HEK293 (cell line): ENCODE measurements around the gene ABHD10.

Experiments used
- CTCF ChIA-PET: fragments of 350-600 bp; formaldehyde crosslinking; extraction: SDS; loops from one replicate; lab custom pipeline; 2021; ENCODE audit warnings: antibody characterized with exemption; lab: Yijun Ruan, JAX
- POLR2A ChIA-PET: fragments of 300-600 bp; formaldehyde crosslinking; extraction: SDS; loops from one replicate; lab custom pipeline; 2020; ENCODE audit warnings: antibody characterized with exemption, inconsistent platforms; lab: Yijun Ruan, JAX
- H3K27ac ChIP-seq: fragments of 200-500 bp; sonication (Bioruptor generic); 2 replicates; pipeline ENCODE4 v1.5.1; 2014; ENCODE audit warnings: low read depth, low read length, control low read depth, inconsistent platforms; ENCODE audit errors: extremely low read depth
- H3K36me3 ChIP-seq, 2 experiments: fragments of 200-500 bp in 1 of 2; sonication (Bioruptor generic) in 1 of 2; 1 replicate in 1 of 2; 2 replicates in 1 of 2; pipeline ENCODE4 v1.5.1; 2014 to 2017; ENCODE audit warnings: inconsistent platforms in 2 of 2, low read length in 2 of 2; ENCODE audit not compliant: control insufficient read depth in 2 of 2, insufficient read depth in 1 of 2
- H3K4me1 ChIP-seq: fragments of 200-500 bp; sonication (Bioruptor generic); 2 replicates; pipeline ENCODE4 v1.5.1; 2014; ENCODE audit warnings: mild to moderate bottlenecking, low read length, inconsistent platforms; ENCODE audit not compliant: control insufficient read depth, insufficient read depth
- H3K4me3 ChIP-seq: 2 replicates; pipeline ENCODE4 v1.5.1; 2011; ENCODE audit warnings: low read depth, mild to moderate bottlenecking, control low read depth, low read length, moderate library complexity
- H3K9me3 ChIP-seq: fragments of 200-500 bp; sonication (Bioruptor generic); 2 replicates; pipeline ENCODE4 v1.5.1; 2014; ENCODE audit warnings: low read depth, low read length, inconsistent platforms; ENCODE audit not compliant: control insufficient read depth, insufficient read depth
- BCL11A ChIP-seq: fragments of 450-650 bp; formaldehyde crosslinking; IDR thresholded peaks from 2 replicates; pipeline ENCODE4 v1.5.1; 2016; ENCODE audit warnings: low read depth, missing biosample characterization, missing genetic modification characterization
- GLIS2 ChIP-seq: fragments of 450-650 bp; formaldehyde crosslinking; IDR thresholded peaks from 2 replicates; pipeline ENCODE4 v1.5.1; 2016; ENCODE audit warnings: missing biosample characterization, missing genetic modification characterization
- KLF16 ChIP-seq: fragments of 450-650 bp; formaldehyde crosslinking; IDR thresholded peaks from 2 replicates; pipeline ENCODE4 v1.5.1; 2017; ENCODE audit warnings: missing biosample characterization, missing genetic modification characterization
- KLF7 ChIP-seq: fragments of 450-650 bp; formaldehyde crosslinking; IDR thresholded peaks from 2 replicates; pipeline ENCODE4 v1.5.1; 2016; ENCODE audit warnings: missing biosample characterization, missing genetic modification characterization, borderline replicate concordance
- MEIS1 ChIP-seq: sonication (generic); formaldehyde crosslinking; IDR thresholded peaks from 2 replicates; pipeline ENCODE4 v1.8.1; 2022; ENCODE audit warnings: missing genetic modification reagents, mild to moderate bottlenecking, borderline replicate concordance
- PRDM10 ChIP-seq: fragments of 450-650 bp; formaldehyde crosslinking; IDR thresholded peaks from 2 replicates; pipeline ENCODE4 v1.5.1; 2016; ENCODE audit warnings: missing biosample characterization, missing genetic modification characterization
- SALL2 ChIP-seq: fragments of 450-650 bp; formaldehyde crosslinking; IDR thresholded peaks from 2 replicates; pipeline ENCODE4 v1.5.0; 2017; ENCODE audit warnings: missing biosample characterization, mild to moderate bottlenecking, missing genetic modification characterization, borderline replicate concordance
- ZBTB17 ChIP-seq: fragments of 450-650 bp; formaldehyde crosslinking; IDR thresholded peaks from 2 replicates; pipeline ENCODE4 v1.5.1; 2016; ENCODE audit warnings: missing biosample characterization, missing genetic modification characterization
- ZBTB20 ChIP-seq: fragments of 450-650 bp; formaldehyde crosslinking; IDR thresholded peaks from 2 replicates; pipeline ENCODE4 v1.5.1; 2016; ENCODE audit warnings: missing biosample characterization, missing genetic modification characterization
- ZBTB21 ChIP-seq: fragments of 450-650 bp; formaldehyde crosslinking; IDR thresholded peaks from 2 replicates; pipeline ENCODE4 v1.5.1; 2017; ENCODE audit warnings: missing biosample characterization, missing genetic modification characterization
- ZBTB6 ChIP-seq: fragments of 450-650 bp; formaldehyde crosslinking; IDR thresholded peaks from 2 replicates; pipeline ENCODE4 v1.5.1; 2017; ENCODE audit warnings: missing biosample characterization, missing genetic modification characterization
- ZBTB8A ChIP-seq: fragments of 450-650 bp; formaldehyde crosslinking; IDR thresholded peaks from 2 replicates; pipeline ENCODE4 v1.5.1; 2016; ENCODE audit warnings: missing biosample characterization, missing genetic modification characterization
- ZEB2 ChIP-seq: fragments of 450-650 bp; formaldehyde crosslinking; IDR thresholded peaks from 2 replicates; pipeline ENCODE4 v1.5.1; 2016; ENCODE audit warnings: missing biosample characterization, missing genetic modification characterization
- ZNF146 ChIP-seq: fragments of 450-650 bp; formaldehyde crosslinking; IDR thresholded peaks from 2 replicates; pipeline ENCODE4 v1.5.1; 2016; ENCODE audit warnings: missing biosample characterization, missing genetic modification characterization
- ZNF18 ChIP-seq: fragments of 450-650 bp; formaldehyde crosslinking; IDR thresholded peaks from 2 replicates; pipeline ENCODE4 v1.5.1; 2016; ENCODE audit warnings: missing biosample characterization, missing genetic modification characterization
- ZNF19 ChIP-seq: fragments of 450-650 bp; formaldehyde crosslinking; IDR thresholded peaks from 2 replicates; pipeline ENCODE4; 2016; ENCODE audit warnings: missing biosample characterization, missing genetic modification characterization, low read depth
- ZNF214 ChIP-seq: fragments of 450-650 bp; formaldehyde crosslinking; IDR thresholded peaks from 2 replicates; pipeline ENCODE4 v1.5.1; 2017; ENCODE audit warnings: missing biosample characterization, mild to moderate bottlenecking, missing genetic modification characterization, borderline replicate concordance
- ZNF354C ChIP-seq: fragments of 450-650 bp; formaldehyde crosslinking; IDR thresholded peaks from 2 replicates; pipeline ENCODE4 v1.5.1; 2016; ENCODE audit warnings: missing biosample characterization, missing genetic modification characterization, low read depth, borderline replicate concordance
- ZNF362 ChIP-seq: fragments of 450-650 bp; formaldehyde crosslinking; IDR thresholded peaks from 2 replicates; pipeline ENCODE4 v1.5.1; 2016; ENCODE audit warnings: missing biosample characterization, missing genetic modification characterization
- ZNF366 ChIP-seq: fragments of 450-650 bp; formaldehyde crosslinking; conservative IDR thresholded peaks from 2 replicates; pipeline ENCODE4 v1.5.1; 2016; ENCODE audit warnings: missing biosample characterization, missing genetic modification characterization
- ZNF501 ChIP-seq: fragments of 450-650 bp; formaldehyde crosslinking; IDR thresholded peaks from 2 replicates; pipeline ENCODE4 v1.5.1; 2016; ENCODE audit warnings: missing biosample characterization, missing genetic modification characterization
- ZNF513 ChIP-seq: fragments of 450-650 bp; IDR thresholded peaks from 2 replicates; pipeline ENCODE4 v1.5.1; 2018; ENCODE audit warnings: missing biosample characterization, missing genetic modification characterization
- ZNF530 ChIP-seq: fragments of 450-650 bp; formaldehyde crosslinking; IDR thresholded peaks from 2 replicates; pipeline ENCODE4 v1.5.1; 2016; ENCODE audit warnings: low read depth, missing biosample characterization, missing genetic modification characterization
- ZNF629 ChIP-seq: fragments of 450-650 bp; formaldehyde crosslinking; IDR thresholded peaks from 2 replicates; pipeline ENCODE4 v1.5.1; 2017; ENCODE audit warnings: missing biosample characterization, missing genetic modification characterization
- ZNF677 ChIP-seq: fragments of 450-650 bp; IDR thresholded peaks from 2 replicates; pipeline ENCODE4 v1.5.0; 2018; ENCODE audit warnings: missing biosample characterization, mild to moderate bottlenecking, missing genetic modification characterization, moderate library complexity
- ZNF707 ChIP-seq: fragments of 450-650 bp; formaldehyde crosslinking; IDR thresholded peaks from 2 replicates; pipeline ENCODE4 v1.5.1; 2016; ENCODE audit warnings: missing biosample characterization, missing genetic modification characterization
- ZSCAN16 ChIP-seq: fragments of 450-650 bp; formaldehyde crosslinking; IDR thresholded peaks from 2 replicates; pipeline ENCODE4 v1.5.1; 2016; ENCODE audit warnings: missing biosample characterization, missing genetic modification characterization

ABHD10 gene

GRCh38 chr3:111939873-111940272 lies 39.0 kb upstream of the ABHD10 start (continued):
- TF ChIP-seq ZNF707 (tag by site-specific recombination), result no peak

- H3K4me1 ChIP-seq, result no peaks in the 10 kb centered on the region
- POLR2A ChIA-PET, result no interaction called here
- peaks cover 0 to 12% of the 10 kb centered on the region in 2 experiments; a peak in 1 of 3 replicates for H3K36me3 ChIP-seq
- H3K4me3 ChIP-seq, result no peak overlapping the region
- TF ChIP-seq ZNF146 (tag by site-specific recombination), result no peak
- TF ChIP-seq KLF7 (tag by site-specific recombination), result no peak
- TF ChIP-seq ZNF354C (tag by site-specific recombination), result no peak
- no peak for TF ChIP-seq ZSCAN16 (tag by site-specific recombination)
- TF ChIP-seq ZBTB6 (tag by site-specific recombination), result no peak
- no peak for TF ChIP-seq ZNF501 (tag by site-specific recombination)
- TF ChIP-seq ZNF19 (tag by site-specific recombination), result no peak
- TF ChIP-seq ZNF214, result no peak
- no peak for TF ChIP-seq ZNF513
- no peak for TF ChIP-seq ZBTB17 (tag by site-specific recombination)
- TF ChIP-seq ZNF18, result no peak
- no peak for TF ChIP-seq BCL11A (tag by site-specific recombination)
- TF ChIP-seq ZBTB8A (tag by site-specific recombination), result no peak
- TF ChIP-seq ZNF677, result no peak
- no peak for TF ChIP-seq ZNF362 (tag by site-specific recombination)
- no peaks in the 10 kb centered on the region for H3K9me3 ChIP-seq
- no peak overlapping the region for H3K27ac ChIP-seq
- CTCF ChIA-PET, result no interaction called here
These were observed 35.3 kb upstream of the ABHD10 start for GRCh38 chr3:111943533-111943932.

- Histone ChIP-seq H3K36me3 (peaks cover 0 to 14% of the 10 kb centered on the region in 2 experiments; a peak in 1 of 3 replicates), H3K27ac (no peak overlapping the region), H3K4me1 (no peaks in the 10 kb centered on the region), H3K4me3 (no peak overlapping the region), H3K9me3 (no peaks in the 10 kb centered on the region)
- POLR2A ChIA-PET, result no interaction called here
- CTCF ChIA-PET, result interaction anchor here (0.6 kb wide), 1 partner anchor 51 kb away, joined by 7 read pairs; no protein-coding TSS in a partner anchor
- peak; percentile 83 for TF ChIP-seq ZBTB21
- TF ChIP-seq PRDM10, result peak; percentile 38; the same call in 1 of the 2 replicates
- TF ChIP-seq MEIS1 (CRISPR knock-in tag), result no peak
- TF ChIP-seq SALL2 (tag by site-specific recombination), result no peak
- TF ChIP-seq ZEB2 (tag by site-specific recombination), result peak; percentile 74
- TF ChIP-seq ZNF366, result peak; percentile 67
- TF ChIP-seq ZBTB20, result no peak
- no peak for TF ChIP-seq GLIS2
- TF ChIP-seq KLF16 (tag by site-specific recombination), result 0 out of 2 replicates have a peak, but pooled peaks have one; percentile 36
- no peak for TF ChIP-seq ZNF530 (tag by site-specific recombination)
- peak; percentile 86 for TF ChIP-seq ZNF629 (tag by site-specific recombination)
These were observed 34.5 kb upstream of the ABHD10 start for GRCh38 chr3:111944372-111944771.
